Stromal cell of bone marrow (primary cell): Measurements from ENCODE around the gene PDLIM4.

Experiments used
- DNase-seq: peaks from one replicate; pipeline ENCODE4 v3.0.0-alpha.2; 2012; ENCODE audit warnings: low read depth

PDLIM4 gene

DNA sequence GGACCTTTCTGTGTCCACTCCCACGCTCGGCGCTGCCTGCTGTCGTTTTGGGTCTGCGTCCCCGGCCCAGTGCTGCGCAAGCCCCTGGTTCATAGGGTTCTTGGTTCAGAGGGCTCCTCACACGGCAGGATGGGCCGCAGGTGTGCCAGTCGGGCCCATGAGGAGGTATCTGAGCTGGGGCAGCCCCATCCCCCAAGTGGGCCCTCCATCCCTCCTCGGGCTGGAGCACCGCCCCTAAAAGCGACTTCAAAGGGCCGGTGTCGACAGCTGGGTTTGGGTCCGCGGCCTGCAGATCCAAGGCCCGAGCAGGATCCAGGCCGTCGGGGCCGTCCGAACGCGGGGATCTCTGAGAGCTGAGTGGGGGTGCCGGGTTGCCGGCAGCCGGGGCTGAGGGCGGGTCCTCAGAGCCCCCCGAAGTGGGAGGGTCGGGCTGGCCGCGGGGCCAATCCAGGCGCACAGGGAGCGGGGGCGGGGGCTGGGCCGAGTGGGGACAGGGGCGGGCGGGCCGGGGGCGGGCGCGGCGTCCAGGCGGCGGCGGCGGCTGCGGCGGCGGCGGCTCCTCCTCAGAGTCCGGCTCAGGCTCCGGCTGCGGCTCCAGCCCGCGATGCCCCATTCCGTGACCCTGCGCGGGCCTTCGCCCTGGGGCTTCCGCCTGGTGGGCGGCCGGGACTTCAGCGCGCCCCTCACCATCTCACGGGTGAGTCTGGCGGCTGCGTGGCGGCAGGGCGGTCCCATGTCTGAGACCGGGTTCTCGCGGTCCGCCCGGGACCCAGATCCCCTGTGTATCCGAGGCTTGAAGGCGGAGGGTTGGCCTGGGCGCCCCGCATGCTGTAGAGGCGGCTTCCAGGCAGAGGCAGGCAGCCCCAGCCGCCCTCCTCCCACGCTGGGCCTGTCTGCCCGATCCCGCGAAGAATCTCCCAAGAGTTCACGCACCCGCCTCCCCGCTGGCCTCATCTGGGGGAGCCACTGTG is at the start of gene PDLIM4:
Gene PDLIM4, plus strand, starts transcription at position 566 of the 971 bp plus-strand sequence. Its CDS starts 39 bp downstream, at position 605.
- no peak for DNase-seq

DNA sequence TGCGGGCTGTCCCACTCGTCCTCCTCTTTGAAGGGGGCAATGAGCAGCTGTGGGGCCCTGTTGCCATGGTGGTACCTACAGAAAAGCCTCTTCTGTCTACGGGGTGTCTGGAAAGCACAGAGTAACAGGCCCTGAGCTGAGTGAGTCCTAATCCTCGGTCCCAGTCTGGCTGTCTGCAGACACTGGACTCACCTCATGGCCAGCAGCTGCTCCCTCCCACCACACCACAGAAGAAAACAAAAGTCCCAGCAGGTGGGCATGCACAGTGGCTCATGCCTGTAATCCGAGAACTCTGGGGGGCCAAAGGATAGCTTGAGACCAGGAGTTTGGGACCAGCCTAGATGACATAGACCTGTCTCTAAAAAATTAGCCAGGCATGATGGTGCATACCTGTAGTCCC is 49.7 kb upstream of the PDLIM4 start:
- DNase-seq = no peak

GRCh38 chr5:132209131-132209530 is 48.4 kb upstream of the PDLIM4 start:
- DNase-seq = no peak

- no peak for DNase-seq
These were observed 47.5 kb upstream of the PDLIM4 start for GRCh38 chr5:132209901-132210545.

DNA sequence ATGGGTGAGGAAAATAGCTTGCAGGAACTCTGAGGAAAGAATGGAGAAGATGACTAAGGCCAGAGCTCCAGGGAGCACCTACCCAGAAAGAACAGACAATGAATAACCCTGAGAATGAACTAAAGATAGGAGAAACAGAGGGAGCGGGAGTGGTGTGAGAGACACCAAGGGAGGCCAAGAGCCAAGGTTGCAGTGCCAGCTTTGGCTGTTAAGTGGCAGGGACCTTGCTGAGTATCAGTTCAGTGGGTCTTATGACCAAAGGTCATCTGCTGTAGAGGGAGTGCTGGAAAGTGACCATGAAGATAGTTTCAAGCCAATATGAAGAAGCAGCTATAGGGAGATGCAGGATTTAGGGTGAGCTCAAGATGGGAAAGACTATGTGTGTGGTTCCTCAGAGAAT is 46.6 kb upstream of the PDLIM4 start:
- no peak for DNase-seq

GRCh38 chr5:132211787-132212186 is 45.7 kb upstream of the PDLIM4 start:
- no peak for DNase-seq

GRCh38 chr5:132213666-132214065 is 43.8 kb upstream of the PDLIM4 start:
- no peak for DNase-seq

- DNase-seq = no peak
These were observed 43.0 kb upstream of the PDLIM4 start for GRCh38 chr5:132214491-132214890.

DNA sequence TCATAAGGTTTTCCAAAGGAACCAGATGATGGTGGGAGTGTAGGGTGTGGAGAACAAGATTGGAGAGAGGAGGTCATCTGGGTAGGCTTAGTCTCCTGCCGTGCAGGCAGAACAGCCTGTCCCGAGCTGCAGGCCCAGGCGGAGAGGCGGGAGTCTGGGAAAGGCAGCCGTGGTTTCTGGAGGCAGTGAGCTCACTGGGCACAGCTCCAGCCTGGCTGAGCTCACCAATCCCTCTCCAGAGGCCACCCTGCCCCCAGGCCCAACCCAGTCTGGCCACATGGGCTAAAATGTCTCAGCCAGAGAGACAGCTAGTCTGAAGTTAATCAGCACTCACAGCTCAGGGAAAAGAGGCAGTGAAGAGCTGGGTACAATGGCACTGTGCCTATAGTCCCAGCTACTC is 42.2 kb upstream of the PDLIM4 start:
- peak; percentile 98 for DNase-seq

DNA sequence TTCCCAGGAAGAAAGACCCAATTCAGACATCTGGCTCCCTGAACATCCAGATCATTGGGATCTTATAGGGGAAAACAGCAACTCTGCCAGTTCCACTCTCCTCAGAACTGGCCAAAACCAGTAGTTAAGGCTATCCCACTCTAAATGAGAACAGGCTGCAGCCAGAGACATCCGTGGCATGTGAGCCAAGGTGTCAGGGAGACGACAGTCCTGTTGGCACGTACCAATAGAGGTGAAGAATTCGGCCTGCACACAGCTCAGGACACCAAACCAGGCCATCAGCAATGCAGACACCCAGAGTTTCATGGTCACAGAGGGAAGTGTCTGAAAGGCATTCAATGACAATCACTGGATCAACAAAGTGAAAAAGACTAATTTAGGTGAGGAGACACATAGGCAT is 39.2 kb upstream of the PDLIM4 start:
- no peak for DNase-seq

- no peak for DNase-seq
These were observed 38.1 kb upstream of the PDLIM4 start for GRCh38 chr5:132219289-132219970.

DNA sequence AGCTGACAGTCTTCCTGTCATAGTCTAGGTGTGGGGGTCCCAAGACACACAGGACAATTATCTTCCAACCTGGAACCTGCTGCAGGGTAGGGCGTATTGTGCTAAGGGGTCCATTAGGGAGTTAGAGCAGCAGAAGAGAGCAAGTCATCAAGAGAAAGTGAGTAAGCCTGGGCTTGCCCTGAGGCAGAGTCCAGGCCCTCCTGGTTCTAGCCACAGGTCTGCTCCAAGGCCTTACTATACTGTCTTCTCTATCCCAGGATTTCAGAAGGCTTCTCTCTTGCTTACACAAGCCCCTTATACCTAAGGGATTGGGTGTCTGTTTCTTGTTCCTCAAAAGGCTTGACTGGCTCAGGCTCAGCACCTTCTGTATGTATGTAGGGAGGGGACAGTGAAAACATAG is 37.5 kb upstream of the PDLIM4 start:
- no peak for DNase-seq

GRCh38 chr5:132220491-132220890 is 37.0 kb upstream of the PDLIM4 start:
- DNase-seq = no peak

DNA sequence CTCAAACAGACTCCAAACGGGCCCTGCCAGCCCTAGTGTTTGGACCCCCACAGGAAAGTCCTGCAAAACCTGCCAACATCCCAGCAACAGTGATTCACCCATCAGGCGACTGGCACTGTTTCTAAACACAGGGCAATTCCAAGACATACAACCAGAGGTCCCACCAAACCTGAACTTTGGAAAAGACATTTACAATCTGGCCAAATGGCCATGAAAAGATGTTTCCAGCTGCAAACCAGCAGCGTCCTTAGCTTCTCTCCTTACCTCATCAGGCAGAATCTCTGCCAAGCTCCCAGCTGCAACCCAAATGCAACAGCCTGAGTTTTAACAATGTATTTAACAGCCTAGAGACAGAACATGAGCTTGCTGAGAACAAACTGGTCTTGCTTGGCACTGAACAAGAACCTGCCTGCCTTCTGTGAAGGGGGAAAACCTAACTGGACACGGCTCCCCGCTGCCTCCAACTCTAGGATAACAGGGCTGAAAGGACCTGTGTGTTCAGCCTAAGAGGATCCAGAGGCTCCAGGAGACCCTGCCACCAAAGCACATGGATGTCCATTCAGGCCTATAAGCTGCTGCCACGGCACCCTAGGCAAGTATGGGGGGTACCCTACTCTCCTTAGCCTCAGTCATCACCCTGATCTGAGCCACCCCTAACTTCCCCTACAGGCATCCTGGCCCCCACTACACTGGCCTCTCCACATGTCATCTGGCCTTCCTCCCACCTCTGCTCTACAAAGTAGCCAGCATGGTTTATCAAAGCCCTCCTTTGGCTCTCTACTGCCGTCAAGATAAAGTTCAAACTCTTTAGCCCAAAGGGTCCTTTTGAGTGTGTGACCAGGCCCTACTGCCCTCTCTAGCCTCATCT is 35.5 kb upstream of the PDLIM4 start:
- peak; percentile 75 for DNase-seq

DNA sequence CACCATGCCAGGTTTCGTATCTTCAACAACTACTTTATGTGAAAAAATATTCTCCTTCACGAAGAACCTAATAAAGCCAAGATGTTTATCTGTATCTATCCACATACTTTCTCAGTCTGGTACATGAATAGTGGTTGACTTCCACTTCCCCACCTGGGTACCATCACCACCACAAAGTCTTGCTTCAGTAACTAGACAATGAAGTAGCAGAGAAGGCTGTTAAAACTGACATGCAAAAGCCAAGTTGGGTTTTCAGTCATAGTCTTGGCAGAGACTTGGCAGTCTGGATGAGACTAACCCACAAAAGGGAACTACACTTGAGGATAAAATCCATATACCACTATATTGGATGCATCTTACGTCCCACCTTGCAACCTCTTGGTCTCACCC is 34.9 kb upstream of the PDLIM4 start:
- DNase-seq = no peak

- DNase-seq = no peak
These were observed 33.6 kb upstream of the PDLIM4 start for GRCh38 chr5:132223861-132224260.

- peak; percentile 21 for DNase-seq
These were observed 32.8 kb upstream of the PDLIM4 start for GRCh38 chr5:132224716-132225115.

GRCh38 chr5:132225165-132226032 is 32.1 kb upstream of the PDLIM4 start:
- DNase-seq = peak; percentile 56

DNA sequence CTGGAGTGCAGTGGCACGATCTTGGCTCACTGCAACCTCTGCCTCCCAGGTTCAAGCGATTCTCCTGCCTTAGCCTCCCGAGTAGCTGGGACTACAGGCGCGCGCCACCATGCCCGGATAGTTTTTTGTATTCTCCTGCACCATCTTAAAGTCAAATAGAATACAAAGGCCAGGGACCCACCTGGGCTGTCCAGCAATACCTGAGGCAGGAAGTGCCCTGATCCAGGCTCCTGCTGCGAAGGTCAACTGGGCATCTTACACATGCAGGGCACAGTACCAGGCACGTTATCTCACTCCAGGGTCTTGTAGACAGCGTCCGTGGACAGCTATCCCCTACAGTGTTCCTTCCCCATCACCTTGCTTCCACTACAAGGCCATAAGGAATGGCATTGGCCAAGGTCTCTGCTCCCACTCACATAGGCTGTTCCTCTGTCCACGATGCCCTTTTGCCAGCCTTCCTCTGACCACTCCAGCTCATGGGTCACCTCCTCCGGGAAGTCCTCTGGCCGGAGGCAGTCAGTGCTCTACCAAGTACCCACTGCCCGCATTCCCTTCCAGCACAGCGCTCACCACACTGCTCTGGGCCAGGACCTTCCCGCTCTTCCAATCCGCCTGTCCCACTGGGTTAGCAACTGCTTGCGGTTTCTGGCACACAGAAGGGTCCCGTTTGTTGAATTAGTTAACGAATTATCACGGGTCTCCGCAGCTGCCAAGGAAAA is 30.8 kb upstream of the PDLIM4 start:
- DNase-seq = no peak

DNA sequence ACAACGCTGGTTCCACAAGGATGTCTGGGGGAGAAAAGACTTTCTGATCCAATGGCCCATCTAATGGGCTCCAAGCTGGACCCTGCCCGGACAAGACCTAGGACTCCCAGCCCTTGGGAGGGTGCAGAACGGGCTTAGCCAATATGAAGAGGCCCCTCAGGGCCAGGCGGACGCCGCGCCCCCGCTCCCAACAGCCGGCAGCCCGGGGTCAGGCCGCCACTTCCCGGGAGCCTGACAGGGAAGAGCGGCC is 30.3 kb upstream of the PDLIM4 start:
- DNase-seq = no peak
